ENCODE data around the gene DSP.

Gene DSP

DNA sequence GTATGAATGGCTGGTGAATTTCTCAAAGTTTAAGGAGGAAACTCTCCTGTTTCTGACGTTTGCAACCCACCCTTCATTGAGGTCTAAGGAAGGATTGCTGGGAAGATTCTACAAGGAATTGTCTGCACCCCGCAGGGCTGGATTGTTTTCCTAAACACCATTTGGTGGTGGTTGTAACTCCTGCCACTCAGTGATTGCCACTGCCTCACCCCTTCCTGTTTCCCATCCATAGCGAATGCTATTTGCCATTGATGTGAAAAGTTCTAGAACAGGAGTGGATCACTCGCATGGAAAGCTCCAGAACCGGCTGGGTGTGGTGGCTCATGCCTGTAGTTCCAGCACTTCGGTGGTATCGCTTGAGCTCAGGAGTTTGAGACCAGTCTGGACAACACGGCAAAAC is 8.7 kb upstream of the DSP start:
- H3K27me3 ChIP-seq (ENCODE audit: control insufficient read depth in 2 of 2, insufficient read depth in 2 of 2, low read length in 2 of 2): peaks cover 0 to 2% of the 10 kb centered on the region in 2 donors
- peak overlapping the region; percentile 1 to 33 for H3K4me3 ChIP-seq (ENCODE audit: low read length in 2 of 2)
- no peaks in the 10 kb centered on the region for H3K36me3 ChIP-seq (ENCODE audit: control insufficient read depth in 2 of 2, insufficient read depth in 2 of 2, low read length in 2 of 2)
- peak overlapping the region; percentile 0 to 49 for H3K9ac ChIP-seq (ENCODE audit: low read depth in 1 of 2, low read length in 2 of 2)
- H3K27ac ChIP-seq (ENCODE audit: low read depth in 2 of 2, low read length in 2 of 2): peak overlapping the region; percentile 61 to 88
- no peaks in the 10 kb centered on the region for H3K9me3 ChIP-seq (ENCODE audit: control insufficient read depth in 2 of 2, low read length in 2 of 2)
- H3K4me1 ChIP-seq (ENCODE audit: control insufficient read depth in 2 of 2, insufficient read depth in 2 of 2, low read length in 2 of 2): peaks cover 0 to 13% of the 10 kb centered on the region in 2 donors

DNA sequence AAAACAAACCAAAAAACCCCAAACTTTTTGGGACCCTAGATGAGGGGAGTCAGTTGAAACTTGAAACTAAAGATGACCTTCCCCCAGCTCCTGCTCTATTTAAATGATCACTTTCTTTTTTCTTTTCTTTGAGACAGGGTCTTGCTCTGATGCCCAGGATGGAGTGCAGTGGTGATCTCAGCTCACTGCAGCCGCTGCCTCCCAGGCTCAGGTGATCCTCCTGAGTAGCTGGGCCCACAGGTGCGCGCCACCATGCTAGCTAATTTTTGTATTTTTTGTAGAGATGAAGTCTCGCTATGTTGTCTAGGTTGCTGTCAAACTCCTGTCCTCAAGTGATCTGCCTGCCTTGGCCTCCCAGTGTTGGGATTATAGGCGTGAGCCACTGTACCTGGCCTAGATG is 7.3 kb upstream of the DSP start:
- Histone ChIP-seq H3K9me3 (ENCODE audit: control insufficient read depth in 2 of 2, low read length in 2 of 2) (no peaks in the 10 kb centered on the region), H3K27ac (ENCODE audit: low read depth in 2 of 2, low read length in 2 of 2) (no peak overlapping the region), H3K4me3 (ENCODE audit: low read length in 2 of 2) (no peak overlapping the region), H3K36me3 (ENCODE audit: control insufficient read depth in 2 of 2, insufficient read depth in 2 of 2, low read length in 2 of 2) (no peaks in the 10 kb centered on the region), H3K9ac (ENCODE audit: low read depth in 1 of 2, low read length in 2 of 2) (no peak overlapping the region), H3K4me1 (ENCODE audit: control insufficient read depth in 2 of 2, insufficient read depth in 2 of 2, low read length in 2 of 2) (peaks cover 0 to 13% of the 10 kb centered on the region in 2 donors), H3K27me3 (ENCODE audit: control insufficient read depth in 2 of 2, insufficient read depth in 2 of 2, low read length in 2 of 2) (peaks cover 0 to 2% of the 10 kb centered on the region in 2 donors)

DNA sequence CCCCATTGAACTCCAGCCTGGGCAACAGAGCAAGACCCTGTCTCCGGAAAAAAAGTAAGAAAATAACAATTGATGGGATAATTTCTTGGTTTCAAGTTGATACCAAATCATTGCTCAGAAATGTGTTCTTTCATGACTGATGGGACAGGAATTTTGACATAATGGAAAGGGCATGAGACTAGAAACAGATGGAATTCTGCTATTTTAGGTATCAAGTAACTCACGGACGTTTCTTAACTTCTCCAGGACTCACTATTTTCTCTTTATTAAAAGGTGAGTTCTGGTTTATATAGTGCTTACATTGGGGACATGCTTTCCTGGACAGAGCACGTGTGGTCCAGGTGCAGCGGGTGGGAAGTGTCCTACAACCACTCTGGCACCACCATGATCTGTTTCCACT is 6.0 kb upstream of the DSP start:
- Histone ChIP-seq H3K27me3 (ENCODE audit: control insufficient read depth in 2 of 2, insufficient read depth in 2 of 2, low read length in 2 of 2) (peaks cover 0 to 9% of the 10 kb centered on the region in 2 donors), H3K9ac (ENCODE audit: low read depth in 1 of 2, low read length in 2 of 2) (no peak overlapping the region), H3K27ac (ENCODE audit: low read depth in 2 of 2, low read length in 2 of 2) (no peak overlapping the region), H3K9me3 (ENCODE audit: control insufficient read depth in 2 of 2, low read length in 2 of 2) (no peaks in the 10 kb centered on the region), H3K4me3 (ENCODE audit: low read length in 2 of 2) (no peak overlapping the region), H3K4me1 (ENCODE audit: control insufficient read depth in 2 of 2, insufficient read depth in 2 of 2, low read length in 2 of 2) (peaks cover 0 to 13% of the 10 kb centered on the region in 2 donors), H3K36me3 (ENCODE audit: control insufficient read depth in 2 of 2, insufficient read depth in 2 of 2, low read length in 2 of 2) (no peaks in the 10 kb centered on the region)

DNA sequence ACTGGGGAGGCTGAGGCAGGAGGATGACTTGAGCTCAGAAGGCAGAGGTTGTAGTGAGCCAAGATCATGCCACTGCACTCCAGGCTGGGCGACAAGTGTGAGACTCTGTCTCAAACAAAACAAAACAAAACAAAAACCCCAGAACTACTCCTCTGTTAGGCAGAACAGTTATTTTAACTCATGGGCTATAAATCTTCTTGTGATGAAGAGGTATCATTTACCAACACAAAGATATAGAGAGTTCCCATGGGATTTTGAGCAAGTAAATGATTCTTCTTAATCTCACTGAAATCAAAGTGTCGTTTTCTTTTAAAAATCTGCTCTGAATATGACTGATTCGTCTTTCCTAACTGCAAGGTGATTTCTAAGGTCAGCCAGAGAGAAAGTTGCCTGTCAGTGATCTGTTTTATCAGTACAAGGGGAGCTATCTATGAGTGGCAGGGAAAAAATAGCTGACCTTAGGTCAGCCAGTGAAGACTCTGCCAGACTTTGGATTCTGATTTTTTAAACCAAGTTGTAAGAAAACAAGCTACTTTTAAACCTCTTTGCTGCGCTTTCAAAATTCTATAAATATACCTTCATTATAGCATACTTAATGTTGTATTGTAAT is 3.8 kb upstream of the DSP start:
- Histone ChIP-seq H3K4me3 (ENCODE audit: low read length in 2 of 2) (no peak overlapping the region), H3K27ac (ENCODE audit: low read depth in 2 of 2, low read length in 2 of 2) (no peak overlapping the region), H3K9me3 (ENCODE audit: control insufficient read depth in 2 of 2, low read length in 2 of 2) (no peaks in the 10 kb centered on the region), H3K27me3 (ENCODE audit: control insufficient read depth in 2 of 2, insufficient read depth in 2 of 2, low read length in 2 of 2) (peaks cover 5 to 9% of the 10 kb centered on the region in 2 donors), H3K4me1 (ENCODE audit: control insufficient read depth in 2 of 2, insufficient read depth in 2 of 2, low read length in 2 of 2) (peaks cover 2 to 3% of the 10 kb centered on the region in 2 donors), H3K36me3 (ENCODE audit: control insufficient read depth in 2 of 2, insufficient read depth in 2 of 2, low read length in 2 of 2) (no peaks in the 10 kb centered on the region), H3K9ac (ENCODE audit: low read depth in 1 of 2, low read length in 2 of 2) (no peak overlapping the region)

DNA sequence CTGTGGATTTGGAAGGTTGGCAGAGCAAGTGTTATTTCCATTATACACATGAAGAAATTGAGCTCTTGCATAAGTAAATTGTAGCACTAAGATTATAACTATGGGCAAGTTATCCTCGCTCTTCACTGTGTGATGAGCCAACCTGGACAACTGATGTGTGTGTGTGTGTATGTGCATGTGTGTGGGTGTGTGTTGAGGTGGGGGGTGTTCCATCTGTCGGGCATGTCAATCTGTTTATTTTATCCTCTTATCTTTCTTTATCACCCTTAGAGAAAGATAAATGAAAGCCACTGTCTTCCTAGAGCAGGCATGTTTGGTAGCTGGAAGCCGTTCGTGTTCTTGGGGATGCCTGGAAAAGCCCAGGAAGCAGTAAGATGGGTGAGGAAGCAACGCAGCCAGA is 3.0 kb upstream of the DSP start:
- Histone ChIP-seq H3K9ac (ENCODE audit: low read depth in 1 of 2, low read length in 2 of 2) (no peak overlapping the region), H3K27me3 (ENCODE audit: control insufficient read depth in 2 of 2, insufficient read depth in 2 of 2, low read length in 2 of 2) (peaks cover 5 to 9% of the 10 kb centered on the region in 2 donors), H3K9me3 (ENCODE audit: control insufficient read depth in 2 of 2, low read length in 2 of 2) (no peaks in the 10 kb centered on the region), H3K36me3 (ENCODE audit: control insufficient read depth in 2 of 2, insufficient read depth in 2 of 2, low read length in 2 of 2) (no peaks in the 10 kb centered on the region), H3K4me1 (ENCODE audit: control insufficient read depth in 2 of 2, insufficient read depth in 2 of 2, low read length in 2 of 2) (peaks cover 0 to 3% of the 10 kb centered on the region in 2 donors), H3K27ac (ENCODE audit: low read depth in 2 of 2, low read length in 2 of 2) (no peak overlapping the region), H3K4me3 (ENCODE audit: low read length in 2 of 2) (no peak overlapping the region)

DNA sequence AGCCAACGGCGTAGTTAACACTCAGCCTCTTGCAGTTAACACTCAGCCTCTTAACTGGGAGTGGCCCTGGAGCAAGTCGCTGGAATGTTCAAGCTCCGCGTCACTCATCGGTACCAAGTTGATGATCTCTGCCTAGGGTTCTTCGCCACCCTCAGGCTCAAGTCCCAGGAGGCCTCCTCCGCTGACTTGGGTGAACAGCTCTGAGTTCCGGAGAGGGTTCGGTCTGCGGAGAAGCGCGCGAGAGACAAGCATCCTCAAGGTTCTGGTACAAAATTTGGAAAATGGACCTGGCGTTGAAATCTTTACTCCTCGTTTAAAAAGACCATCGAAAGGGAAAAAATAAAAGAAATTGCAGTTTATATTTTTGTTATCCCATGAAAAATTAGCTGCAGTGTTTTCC is 876 bp upstream of the DSP start:
- Histone ChIP-seq H3K27ac (ENCODE audit: low read depth in 2 of 2, low read length in 2 of 2) (peak overlapping the region in 1 of 2 donors; percentile 77), H3K36me3 (ENCODE audit: control insufficient read depth in 2 of 2, insufficient read depth in 2 of 2, low read length in 2 of 2) (no peaks in the 10 kb centered on the region), H3K9ac (ENCODE audit: low read depth in 1 of 2, low read length in 2 of 2) (peak overlapping the region in 1 of 2 donors; percentile 70), H3K4me3 (ENCODE audit: low read length in 2 of 2) (peak overlapping the region; percentile 73 to 88), H3K4me1 (ENCODE audit: control insufficient read depth in 2 of 2, insufficient read depth in 2 of 2, low read length in 2 of 2) (peaks cover 5 to 10% of the 10 kb centered on the region in 2 donors), H3K9me3 (ENCODE audit: control insufficient read depth in 2 of 2, low read length in 2 of 2) (no peaks in the 10 kb centered on the region), H3K27me3 (ENCODE audit: control insufficient read depth in 2 of 2, insufficient read depth in 2 of 2, low read length in 2 of 2) (peaks cover 5 to 9% of the 10 kb centered on the region in 2 donors)

DNA sequence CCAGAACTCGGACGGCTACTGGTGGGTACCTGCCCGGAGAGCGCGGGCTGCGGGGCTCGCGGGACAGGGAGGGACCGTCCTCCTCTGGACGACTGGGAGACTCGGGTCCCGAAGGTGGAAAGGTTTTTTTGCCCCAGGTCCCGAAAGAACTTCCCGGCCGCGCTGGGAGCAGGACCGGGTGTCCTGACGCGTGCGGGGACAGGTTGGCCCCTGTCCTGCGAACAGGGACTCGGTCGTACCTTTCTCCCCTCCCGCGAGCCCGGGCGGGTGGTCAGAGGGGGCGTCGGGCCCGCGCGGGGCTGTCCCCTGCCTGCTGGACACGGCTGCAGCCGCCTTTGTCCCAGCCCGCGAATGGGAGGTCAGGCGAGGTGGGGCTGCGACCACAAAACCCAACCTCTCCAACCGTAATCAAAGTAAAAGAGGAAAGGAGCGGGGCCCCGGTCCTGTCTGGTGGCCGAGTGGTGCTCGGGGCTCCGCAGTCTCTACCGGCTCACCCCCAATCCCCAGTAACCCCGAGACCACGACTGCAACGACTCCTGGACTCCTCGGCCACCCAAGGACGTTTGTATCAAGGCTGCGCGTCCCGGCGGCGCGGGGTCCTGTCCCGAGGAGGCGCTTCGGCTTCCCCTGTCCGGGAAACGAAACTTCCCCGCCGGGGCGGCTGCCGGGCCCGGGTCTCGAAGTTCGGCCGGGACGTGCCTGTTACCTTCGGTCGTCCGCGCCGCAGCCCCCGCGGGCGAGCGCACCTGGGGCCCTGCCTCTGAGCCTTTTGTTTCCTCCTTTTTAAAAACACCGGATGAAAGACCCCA is 798 bp downstream of the DSP start:
- Histone ChIP-seq H3K36me3 (ENCODE audit: control insufficient read depth in 2 of 2, insufficient read depth in 2 of 2, low read length in 2 of 2) (no peaks in the 10 kb centered on the region), H3K9ac (ENCODE audit: low read depth in 1 of 2, low read length in 2 of 2) (peak overlapping the region; percentile 87 to 99), H3K4me3 (ENCODE audit: low read length in 2 of 2) (peak overlapping the region; percentile 81 to 88), H3K27me3 (ENCODE audit: control insufficient read depth in 2 of 2, insufficient read depth in 2 of 2, low read length in 2 of 2) (peaks cover 5 to 13% of the 10 kb centered on the region in 2 donors), H3K27ac (ENCODE audit: low read depth in 2 of 2, low read length in 2 of 2) (peak overlapping the region; percentile 96 to 98), H3K9me3 (ENCODE audit: control insufficient read depth in 2 of 2, low read length in 2 of 2) (no peaks in the 10 kb centered on the region), H3K4me1 (ENCODE audit: control insufficient read depth in 2 of 2, insufficient read depth in 2 of 2, low read length in 2 of 2) (peaks cover 18 to 21% of the 10 kb centered on the region in 2 donors)

DNA sequence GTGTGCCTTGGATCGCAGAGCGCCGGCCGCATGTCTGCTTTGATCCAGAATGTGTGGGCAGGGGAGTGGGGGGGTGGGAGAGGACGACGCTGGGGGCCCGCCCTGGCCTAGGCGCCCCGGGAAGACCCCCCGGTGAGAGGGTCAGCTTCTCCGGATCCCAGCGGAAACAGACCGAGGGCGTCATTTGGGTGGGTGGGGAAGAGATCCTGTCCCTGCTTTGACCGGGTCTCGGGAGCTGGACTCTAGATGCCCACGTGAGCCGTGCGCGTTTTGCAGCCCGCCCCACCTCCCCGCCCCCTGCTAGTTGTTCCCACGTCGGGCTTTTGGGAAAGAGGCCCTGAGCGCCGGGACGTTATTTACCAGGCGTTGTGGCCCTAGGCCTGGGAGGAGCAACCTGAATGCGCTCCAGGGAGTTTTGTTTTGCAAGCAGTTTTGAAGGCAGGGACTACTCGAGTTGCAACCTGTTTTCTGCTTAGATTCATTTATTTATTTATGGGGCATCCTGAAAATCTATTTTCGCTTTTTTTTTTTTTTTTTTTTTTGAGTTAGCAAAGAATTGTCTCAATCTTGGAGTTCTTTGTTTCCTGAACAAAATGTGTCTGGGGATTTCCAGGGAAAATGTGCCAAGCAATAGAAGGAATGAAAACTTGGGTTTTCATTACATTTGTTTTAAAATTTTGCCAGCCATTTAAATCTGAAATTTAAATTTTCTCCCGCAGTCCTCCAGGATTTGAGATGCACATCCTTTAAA is 1.6 kb downstream of the DSP start:
- peak overlapping the region; percentile 96 to 98 for H3K27ac ChIP-seq (ENCODE audit: low read depth in 2 of 2, low read length in 2 of 2)
- peak overlapping the region; percentile 81 to 88 for H3K4me3 ChIP-seq (ENCODE audit: low read length in 2 of 2)
- H3K9ac ChIP-seq (ENCODE audit: low read depth in 1 of 2, low read length in 2 of 2): peak overlapping the region; percentile 87 to 99
- peaks cover 23 to 24% of the 10 kb centered on the region in 2 donors for H3K4me1 ChIP-seq (ENCODE audit: control insufficient read depth in 2 of 2, insufficient read depth in 2 of 2, low read length in 2 of 2)
- peaks cover 5 to 11% of the 10 kb centered on the region in 2 donors for H3K27me3 ChIP-seq (ENCODE audit: control insufficient read depth in 2 of 2, insufficient read depth in 2 of 2, low read length in 2 of 2)
- H3K9me3 ChIP-seq (ENCODE audit: control insufficient read depth in 2 of 2, low read length in 2 of 2): no peaks in the 10 kb centered on the region
- H3K36me3 ChIP-seq (ENCODE audit: control insufficient read depth in 2 of 2, insufficient read depth in 2 of 2, low read length in 2 of 2): no peaks in the 10 kb centered on the region

DNA sequence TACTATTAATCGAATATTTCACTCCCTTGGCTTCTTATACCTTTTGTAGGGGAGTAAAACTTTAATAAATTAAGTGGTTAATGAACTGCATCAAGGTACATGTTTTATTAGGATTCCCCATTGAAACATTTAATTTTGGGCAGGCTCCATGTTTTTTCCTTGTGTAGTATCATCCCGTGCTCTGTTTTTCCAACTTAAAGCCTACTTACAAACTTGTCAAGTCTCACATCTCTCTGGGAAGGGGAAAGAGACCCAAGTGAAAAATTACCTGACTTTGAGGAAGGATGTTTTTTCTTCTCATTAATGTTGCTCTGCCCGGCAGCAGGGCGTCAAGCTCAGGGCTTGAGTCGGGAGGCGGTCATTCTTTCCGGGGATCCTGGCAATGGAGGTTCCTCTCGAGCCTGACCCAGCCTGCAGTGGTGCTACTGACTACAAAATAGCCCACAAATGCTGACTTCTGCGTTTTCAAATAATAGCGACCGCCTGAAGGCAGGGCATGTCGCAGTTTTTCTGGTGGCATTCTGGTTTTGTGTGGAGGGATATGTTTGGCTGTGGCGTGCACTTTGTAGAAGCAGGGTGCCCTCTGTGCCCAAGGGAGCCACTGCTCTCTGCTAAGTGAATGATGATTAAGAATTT is 2.4 kb downstream of the DSP start:
- Histone ChIP-seq H3K9ac (ENCODE audit: low read depth in 1 of 2, low read length in 2 of 2) (peak overlapping the region; percentile 52 to 99), H3K36me3 (ENCODE audit: control insufficient read depth in 2 of 2, insufficient read depth in 2 of 2, low read length in 2 of 2) (no peaks in the 10 kb centered on the region), H3K4me1 (ENCODE audit: control insufficient read depth in 2 of 2, insufficient read depth in 2 of 2, low read length in 2 of 2) (peaks cover 23 to 31% of the 10 kb centered on the region in 2 donors), H3K4me3 (ENCODE audit: low read length in 2 of 2) (peak overlapping the region; percentile 81 to 88), H3K27me3 (ENCODE audit: control insufficient read depth in 2 of 2, insufficient read depth in 2 of 2, low read length in 2 of 2) (peaks cover 5 to 11% of the 10 kb centered on the region in 2 donors), H3K27ac (ENCODE audit: low read depth in 2 of 2, low read length in 2 of 2) (peak overlapping the region; percentile 96 to 98), H3K9me3 (ENCODE audit: control insufficient read depth in 2 of 2, low read length in 2 of 2) (no peaks in the 10 kb centered on the region)

Measured in mucosa of rectum (tissue), 2 donors.